K562 (cell line): ENCODE measurements around the gene FITM2. TPM values are rescaled to one million over a fixed set of nuclear protein-coding genes. Genes with fewer than 3 reads are reported as not detected.

ENCODE experiments used
- CAMTA2 ChIP-seq: fragments of 250-450 bp; sonication (Bioruptor Pico); conservative IDR thresholded peaks from 2 replicates; pipeline ENCODE4 v1.5.1; 2022
- CEBPZ ChIP-seq: fragments of 150-350 bp; IDR thresholded peaks from 2 replicates; pipeline ENCODE4 v1.6.1; 2014; ENCODE audit warnings: low read depth, mild to moderate bottlenecking, low read length, borderline replicate concordance
- E2F5 ChIP-seq: sonication (generic); formaldehyde crosslinking; IDR thresholded peaks from 2 replicates; pipeline ENCODE4 v1.8.0; 2022; ENCODE audit warnings: mild to moderate bottlenecking, missing genetic modification reagents
- GMEB1 ChIP-seq: fragments of 250-450 bp; sonication (Bioruptor Pico); IDR thresholded peaks from 2 replicates; pipeline ENCODE4 v1.4.0; 2020; ENCODE audit warnings: mild to moderate bottlenecking
- GTF3C2 ChIP-seq: IDR thresholded peaks from 3 replicates; pipeline ENCODE4 v1.6.1; 2011; ENCODE audit warnings: borderline replicate concordance, mild to moderate bottlenecking, moderate library complexity; ENCODE audit not compliant: insufficient read length; ENCODE audit errors: extremely low read depth
- MCM3 ChIP-seq: fragments of 450-650 bp; IDR thresholded peaks from 2 replicates; pipeline ENCODE4 v1.6.1; 2016
- MEF2A ChIP-seq: IDR thresholded peaks from 2 replicates; pipeline ENCODE4 v1.6.1; 2011; ENCODE audit warnings: low read depth, mild to moderate bottlenecking, low read length, moderate library complexity; ENCODE audit not compliant: control insufficient read depth
- MTF1 ChIP-seq: fragments of 250-450 bp; sonication (Bioruptor Pico); IDR thresholded peaks from 2 replicates; pipeline ENCODE4 v1.9.0; 2021; ENCODE audit warnings: moderate library complexity, mild to moderate bottlenecking, inconsistent platforms, borderline replicate concordance
- NCOA6 ChIP-seq: fragments of 450-650 bp; IDR thresholded peaks from 2 replicates; pipeline ENCODE4 v1.6.1; 2017; ENCODE audit warnings: mild to moderate bottlenecking
- NFXL1 ChIP-seq: fragments of 450-650 bp; formaldehyde crosslinking; IDR thresholded peaks from 2 replicates; pipeline ENCODE4 v1.4.0; 2021; ENCODE audit warnings: mild to moderate bottlenecking
- SNIP1 ChIP-seq: fragments of 450-650 bp; IDR thresholded peaks from 2 replicates; pipeline ENCODE4 v1.7.1; 2017; ENCODE audit warnings: low read depth, mild to moderate bottlenecking
- TAL1 ChIP-seq: fragments of 450-650 bp; IDR thresholded peaks from 2 replicates; pipeline ENCODE4 v1.6.1; 2016; ENCODE audit warnings: mild to moderate bottlenecking
- U2AF1 ChIP-seq: fragments of 200-400 bp; formaldehyde crosslinking; optimal IDR thresholded peaks from 2 replicates; pipeline ENCODE3; 2017; ENCODE audit warnings: mild to moderate bottlenecking, low read depth, low read length, moderate library complexity
- ZBTB17 ChIP-seq: fragments of 450-650 bp; formaldehyde crosslinking; IDR thresholded peaks from 2 replicates; pipeline ENCODE4 v1.4.0; 2020; ENCODE audit warnings: mild to moderate bottlenecking
- ZFP36 ChIP-seq: fragments of 150-350 bp; IDR thresholded peaks from 2 replicates; pipeline ENCODE4 v1.6.1; 2018; ENCODE audit warnings: low read length, low read depth; ENCODE audit not compliant: partially characterized antibody
- ZNF507 ChIP-seq: conservative IDR thresholded peaks from 2 replicates; pipeline ENCODE4 v1.6.1; 2017; ENCODE audit warnings: missing genetic modification characterization, missing compliant biosample characterization
- ZNF589 ChIP-seq: fragments of 200-800 bp; sonication (Bioruptor generic); IDR thresholded peaks from 2 replicates; pipeline ENCODE4 v1.6.1; 2016; ENCODE audit warnings: low read depth, missing genetic modification characterization, missing compliant biosample characterization
- ZNF699 ChIP-seq: fragments of 250-450 bp; sonication (Bioruptor Pico); IDR thresholded peaks from 2 replicates; pipeline ENCODE4 v1.8.0; 2021; ENCODE audit warnings: mild to moderate bottlenecking, moderate library complexity; ENCODE audit not compliant: insufficient replicate concordance
- polyA plus RNA-seq, 8 experiments: library from polyadenylated mRNA; depleted of rRNA in 4 of 8; stranded (reverse) in 5 of 8; unstranded in 3 of 8; fragments of >200 nt; fragmentation: Nextera tagmentation in 2 of 8; fragmentation: Illumina TruSeq in 1 of 8; extraction: Ambion mirVana in 2 of 8; extraction: Trizol in 1 of 8; gene quantifications; 2 replicates each; pipeline versions ENCODE4 v1.2.1 to v1.2.3, GENCODE V29; 2011 to 2014; ENCODE audit warnings: inconsistent platforms in 1 of 8, missing spikeins in 1 of 8
- total RNA-seq, 7 experiments: library from RNA; depleted of rRNA in 6 of 7; stranded (reverse); fragments of >200 nt in 6 of 7; fragmentation: Illumina TruSeq in 2 of 7; extraction: Trizol in 2 of 7; gene quantifications; 2 replicates each; pipeline versions ENCODE4 v1.2.1 to v1.2.3, GENCODE V29; 2011 to 2021; ENCODE audit warnings: low replicate concordance in 1 of 7

FITM2 gene
- total and polyA plus RNA-seq, 9 of the 15 experiments (the other 6 are each of a cell fraction or from before 2014, with no cell fraction given), result 0.64 to 2.8 (median 1.8) TPM

- TF ChIP-seq CAMTA2 (CRISPR knock-in tag) (no peak), ZNF507 (tag) (no peak), U2AF1 (no peak), GTF3C2 (no peak), ZNF589 (no peak), NCOA6 (no peak), ZNF699 (CRISPR knock-in tag) (no peak), GMEB1 (CRISPR knock-in tag) (no peak), MTF1 (CRISPR knock-in tag) (no peak), CEBPZ (no peak), SNIP1 (no peak), E2F5 (CRISPR knock-in tag) (0 out of 2 replicates have a peak, but pooled peaks have one; percentile 75), NFXL1 (CRISPR knock-in tag) (no peak), TAL1 (no peak), MCM3 (no peak), ZFP36 (no peak), ZBTB17 (CRISPR knock-in tag) (no peak), MEF2A (no peak)
These were observed at the start of gene FITM2 (continued) for GRCh38 chr20:44310664-44311639.
